MM.1S (cell line): ENCODE data around the gene MYOC.
"Not testable (repeated sequence)": the region's sequence is repeated elsewhere in the genome, so short reads cannot be mapped to it uniquely, and the experiment has no call there.

ENCODE experiments used
- DNase-seq: peaks from one replicate; pipeline ENCODE4 v3.0.0-alpha.2; 2015
- H2AFZ ChIP-seq: fragments of 300-600 bp; sonication (generic); 2 replicates; pipeline ENCODE4 v1.6.0; 2016; ENCODE audit warnings: antibody characterized with exemption, low read length
- H3F3A ChIP-seq: fragments of 300-600 bp; sonication (generic); 2 replicates; pipeline ENCODE4 v1.6.1; 2016; ENCODE audit warnings: mild to moderate bottlenecking, antibody characterized with exemption, low read length, moderate library complexity, mixed read lengths; ENCODE audit not compliant: insufficient read depth
- H3K27ac ChIP-seq: fragments of 300-600 bp; sonication (generic); 2 replicates; pipeline ENCODE4 v1.5.1; 2016; ENCODE audit warnings: mild to moderate bottlenecking, low read length
- H3K27me3 ChIP-seq: fragments of 300-600 bp; sonication (generic); replicated peaks from 2 replicates; pipeline ENCODE4 v1.6.0; 2016; ENCODE audit warnings: low read length; ENCODE audit not compliant: insufficient read depth
- H3K36me3 ChIP-seq: fragments of 300-600 bp; sonication (generic); replicated peaks from 2 replicates; pipeline ENCODE4 v1.6.1; 2016; ENCODE audit warnings: mild to moderate bottlenecking, low read length, mixed read lengths; ENCODE audit not compliant: insufficient read depth
- H3K4me1 ChIP-seq: fragments of 300-600 bp; sonication (generic); 2 replicates; pipeline ENCODE4 v1.6.1; 2016; ENCODE audit warnings: low read length, mixed read lengths
- H3K4me2 ChIP-seq: fragments of 300-600 bp; sonication (generic); 2 replicates; pipeline ENCODE4 v1.6.0; 2016; ENCODE audit warnings: low read depth, low read length
- H3K4me3 ChIP-seq: fragments of 300-600 bp; sonication (generic); 2 replicates; pipeline ENCODE4 v1.5.1; 2016; ENCODE audit warnings: low read length, mixed read lengths
- H3K79me2 ChIP-seq: fragments of 300-600 bp; sonication (generic); 2 replicates; pipeline ENCODE4 v1.6.1; 2016; ENCODE audit warnings: mixed run types, low read length, mixed read lengths
- H3K9ac ChIP-seq: fragments of 300-600 bp; sonication (generic); 2 replicates; pipeline ENCODE4 v1.6.1; 2016; ENCODE audit warnings: low read length, mixed read lengths
- H3K9me2 ChIP-seq: fragments of 300-600 bp; sonication (generic); replicated peaks from 2 replicates; pipeline ENCODE4 v1.6.1; 2016; ENCODE audit warnings: mild to moderate bottlenecking, low read length, mixed read lengths; ENCODE audit not compliant: insufficient read depth
- H3K9me3 ChIP-seq: fragments of 300-600 bp; sonication (generic); replicated peaks from 2 replicates; pipeline ENCODE4 v1.6.1; 2016; ENCODE audit warnings: mild to moderate bottlenecking, low read length, mixed read lengths; ENCODE audit not compliant: insufficient read depth
- H4K20me1 ChIP-seq: fragments of 300-600 bp; sonication (generic); 2 replicates; pipeline ENCODE4 v1.6.1; 2016; ENCODE audit warnings: mild to moderate bottlenecking, low read length, moderate library complexity, mixed read lengths; ENCODE audit not compliant: insufficient read depth
- CTCF ChIP-seq: fragments of 300-600 bp; sonication (generic); IDR thresholded peaks from 2 replicates; pipeline ENCODE4 v1.5.1; 2016; ENCODE audit warnings: antibody characterized with exemption, low read length, mixed read lengths
- EZH2 ChIP-seq: fragments of 300-600 bp; sonication (generic); optimal IDR thresholded peaks from 2 replicates; pipeline ENCODE3; 2017; ENCODE audit warnings: low read depth, mild to moderate bottlenecking, antibody characterized with exemption, low read length, mixed read lengths
- EZH2phosphoT487 ChIP-seq: fragments of 300-600 bp; sonication (generic); IDR thresholded peaks from 2 replicates; pipeline ENCODE4 v1.6.1; 2018; ENCODE audit warnings: antibody characterized with exemption, low read length

MYOC gene

GRCh38 chr1:171652234-171652822 lies at the start of gene MYOC:
Gene MYOC (minus strand): TSS chr1:171652688. CDS start chr1:171652611, 77 bp downstream.
- H3K4me1 ChIP-seq, result no peaks in the 10 kb centered on the region
- TF ChIP-seq CTCF (no peak), EZH2 (no peak), EZH2phosphoT487 (no peak)
- H3K9me2 ChIP-seq, result no peaks in the 10 kb centered on the region
- no peak within 1 kb of the TSS for H3K4me2 ChIP-seq
- H3K4me3 ChIP-seq, result no peak within 1 kb of the TSS
- H3K27me3 ChIP-seq, result no peaks in the 10 kb centered on the region
- H3K79me2 ChIP-seq, result no peaks in the 10 kb centered on the region
- no peak within 1 kb of the TSS for H3K9ac ChIP-seq
- no peak within 1 kb of the TSS for H3K27ac ChIP-seq
- H3F3A ChIP-seq, result no peaks in the 10 kb centered on the region
- no peaks in the 10 kb centered on the region for H3K9me3 ChIP-seq
- no peaks in the 10 kb centered on the region for H3K36me3 ChIP-seq
- H4K20me1 ChIP-seq, result no peaks in the 10 kb centered on the region
- DNase-seq, result no peak
- no peak within 1 kb of the TSS for H2AFZ ChIP-seq

- Histone ChIP-seq H3K4me1 (no peaks in the 10 kb centered on the region), H3K27me3 (no peaks in the 10 kb centered on the region), H3K9me3 (no peaks in the 10 kb centered on the region), H3K4me3 (no peak overlapping the region), H4K20me1 (no peaks in the 10 kb centered on the region), H3K9me2 (no peaks in the 10 kb centered on the region), H3K9ac (no peak overlapping the region), H3K4me2 (no peak overlapping the region), H3F3A (no peaks in the 10 kb centered on the region), H3K36me3 (no peaks in the 10 kb centered on the region), H2AFZ (no peak overlapping the region), H3K27ac (no peak overlapping the region), H3K79me2 (no peaks in the 10 kb centered on the region)
- DNase-seq, result no peak
- no peak for TF ChIP-seq EZH2phosphoT487
- no peak for TF ChIP-seq CTCF
- TF ChIP-seq EZH2, result no peak
Observed at GRCh38 chr1:171699531-171699930, 47.0 kb upstream of the MYOC start.

- H3K9me3 ChIP-seq, H3K27ac ChIP-seq, H3K4me2 ChIP-seq, DNase-seq, H3K79me2 ChIP-seq, H3K36me3 ChIP-seq, H3K9ac ChIP-seq, H4K20me1 ChIP-seq, H3F3A ChIP-seq, H3K9me2 ChIP-seq, H3K27me3 ChIP-seq, H3K4me1 ChIP-seq, H2AFZ ChIP-seq, H3K4me3 ChIP-seq: not testable (repeated sequence)
Observed at GRCh38 chr1:171695772-171696171, 43.3 kb upstream of the MYOC start.

- not testable (repeated sequence) for H3K4me2 ChIP-seq, H3K27me3 ChIP-seq, H3K4me1 ChIP-seq, H3K4me3 ChIP-seq, DNase-seq, H4K20me1 ChIP-seq, H3K27ac ChIP-seq, H3K79me2 ChIP-seq, H3K9me3 ChIP-seq, H3K36me3 ChIP-seq, H3K9ac ChIP-seq, H3K9me2 ChIP-seq, H3F3A ChIP-seq, H2AFZ ChIP-seq
Observed at GRCh38 chr1:171693541-171693940, 41.1 kb upstream of the MYOC start.
